GM18511 (cell line): Measurements from ENCODE around the gene CNTN6.

Experiments used
- ATAC-seq: cut with Tn5 transposase; IDR thresholded peaks from one replicate; pipeline ENCODE4 v1.9.1; 2021; ENCODE audit warnings: mild to moderate bottlenecking, moderate library complexity; ENCODE audit not compliant: unreplicated experiment

Gene CNTN6

GRCh38 chr3:1171320-1171719 is 78.5 kb downstream of the CNTN6 start:
- no peak for ATAC-seq

- ATAC-seq, result no peak
Measured at GRCh38 chr3:1172644-1173043, 79.8 kb downstream of the CNTN6 start.

- ATAC-seq, result no peak
Measured at GRCh38 chr3:1179146-1179545, 86.3 kb downstream of the CNTN6 start.

GRCh38 chr3:1183320-1184048 is 90.7 kb downstream of the CNTN6 start:
- no peak for ATAC-seq

- ATAC-seq, result no peak
Measured at GRCh38 chr3:1190569-1190968, 97.7 kb downstream of the CNTN6 start.

- no peak for ATAC-seq
Measured at GRCh38 chr3:1191026-1191425, 98.2 kb downstream of the CNTN6 start.

- ATAC-seq, result no peak
Measured at GRCh38 chr3:1195947-1196346, 103.1 kb downstream of the CNTN6 start.

- ATAC-seq, result no peak
Measured at GRCh38 chr3:1197051-1197450, 104.2 kb downstream of the CNTN6 start.

- ATAC-seq, result no peak
Measured at GRCh38 chr3:1200371-1200770, 107.5 kb downstream of the CNTN6 start.

- no peak for ATAC-seq
Measured at GRCh38 chr3:1207904-1208303, 115.1 kb downstream of the CNTN6 start.

- no peak for ATAC-seq
Measured at GRCh38 chr3:1214933-1215332, 122.1 kb downstream of the CNTN6 start.

- no peak for ATAC-seq
Measured at GRCh38 chr3:1216856-1217255, 124.0 kb downstream of the CNTN6 start.

GRCh38 chr3:1227111-1227510 is 134.3 kb downstream of the CNTN6 start:
- no peak for ATAC-seq

GRCh38 chr3:1228289-1228688 is 135.5 kb downstream of the CNTN6 start:
- no peak for ATAC-seq

GRCh38 chr3:1230920-1231319 is 138.1 kb downstream of the CNTN6 start:
- no peak for ATAC-seq

GRCh38 chr3:1232276-1232675 is 139.5 kb downstream of the CNTN6 start:
- ATAC-seq, result no peak

- ATAC-seq, result no peak
Measured at GRCh38 chr3:1235526-1236120, 142.8 kb downstream of the CNTN6 start.

GRCh38 chr3:1251282-1252060 is 158.6 kb downstream of the CNTN6 start:
- no peak for ATAC-seq

GRCh38 chr3:1252061-1252430 is 159.2 kb downstream of the CNTN6 start:
- no peak for ATAC-seq

- ATAC-seq, result no peak
Measured at GRCh38 chr3:1262246-1262645, 169.4 kb downstream of the CNTN6 start.

- ATAC-seq, result no peak
Measured at GRCh38 chr3:1263121-1263520, 170.3 kb downstream of the CNTN6 start.

GRCh38 chr3:1269808-1270207 is 177.0 kb downstream of the CNTN6 start:
- ATAC-seq, result no peak
